ENCODE results near the gene RAB8B. TPM values are rescaled to one million over a fixed set of nuclear protein-coding genes. Genes with fewer than 3 reads are reported as not detected.
"Not testable (repeated sequence)": the region's sequence is repeated elsewhere in the genome, so short reads cannot be mapped to it uniquely, and the experiment has no call there.

Gene RAB8B
- total RNA-seq, 1 experiment from 2014 or later: 3.4 TPM

- DNase-seq (ENCODE audit: low spot score): not testable (repeated sequence)
Observed at GRCh38 chr15:63237086-63237485, 47.7 kb downstream of the RAB8B start.

- DNase-seq (ENCODE audit: low spot score): no peak
Observed at GRCh38 chr15:63238171-63238570, 48.8 kb downstream of the RAB8B start.

- no peak for DNase-seq (ENCODE audit: low spot score)
Observed at GRCh38 chr15:63238796-63239195, 49.4 kb downstream of the RAB8B start.

GRCh38 chr15:63240109-63240508, 50.7 kb downstream of the RAB8B start:
- no peak for DNase-seq (ENCODE audit: low spot score)

GRCh38 chr15:63241316-63241715, 51.9 kb downstream of the RAB8B start:
- DNase-seq (ENCODE audit: low spot score): no peak

GRCh38 chr15:63243101-63243500, 53.7 kb downstream of the RAB8B start:
- no peak for DNase-seq (ENCODE audit: low spot score)

GRCh38 chr15:63243776-63244175, 54.4 kb downstream of the RAB8B start:
- no peak for DNase-seq (ENCODE audit: low spot score)

- DNase-seq (ENCODE audit: low spot score): no peak
Observed at GRCh38 chr15:63244399-63244798, 55.0 kb downstream of the RAB8B start.

GRCh38 chr15:63244976-63245645, 55.7 kb downstream of the RAB8B start:
- no peak for DNase-seq (ENCODE audit: low spot score)

GRCh38 chr15:63246691-63247469, 57.5 kb downstream of the RAB8B start:
- no peak for DNase-seq (ENCODE audit: low spot score)

GRCh38 chr15:63250312-63250965, 61.0 kb downstream of the RAB8B start:
- DNase-seq (ENCODE audit: low spot score): no peak

GRCh38 chr15:63251701-63252100, 62.3 kb downstream of the RAB8B start:
- DNase-seq (ENCODE audit: low spot score): no peak

- DNase-seq (ENCODE audit: low spot score): no peak
Observed at GRCh38 chr15:63252292-63252691, 62.9 kb downstream of the RAB8B start.

- DNase-seq (ENCODE audit: low spot score): no peak
Observed at GRCh38 chr15:63254991-63255390, 65.6 kb downstream of the RAB8B start.

GRCh38 chr15:63255489-63255990, 66.1 kb downstream of the RAB8B start:
- DNase-seq (ENCODE audit: low spot score): no peak

GRCh38 chr15:63256433-63257274, 67.2 kb downstream of the RAB8B start:
- DNase-seq (ENCODE audit: low spot score): peak; percentile 37

- no peak for DNase-seq (ENCODE audit: low spot score)
Observed at GRCh38 chr15:63258658-63259057, 69.3 kb downstream of the RAB8B start.

GRCh38 chr15:63260791-63261190, 71.4 kb downstream of the RAB8B start:
- DNase-seq (ENCODE audit: low spot score): no peak

- no peak for DNase-seq (ENCODE audit: low spot score)
Observed at GRCh38 chr15:63261311-63261710, 71.9 kb downstream of the RAB8B start.

GRCh38 chr15:63263519-63263918, 74.1 kb downstream of the RAB8B start:
- no peak for DNase-seq (ENCODE audit: low spot score)

GRCh38 chr15:63264688-63265293, 75.4 kb downstream of the RAB8B start:
- DNase-seq (ENCODE audit: low spot score): no peak
